H9 (cell line): ENCODE measurements around the gene CDC14A. TPM values are rescaled to one million over a fixed set of nuclear protein-coding genes. Genes with fewer than 3 reads are reported as not detected.

Experiments used
- DNase-seq: peaks from one replicate; pipeline ENCODE4 v3.0.0-alpha.2; 2017
- H2AFZ ChIP-seq: one replicate; pipeline ENCODE4 v1.6.1; 2013; ENCODE audit warnings: mild to moderate bottlenecking, low read length, control low read depth, moderate library complexity
- H2AK5ac ChIP-seq: 2 replicates; pipeline ENCODE4 v1.6.1; 2013; ENCODE audit warnings: low read length, control low read depth, mixed read lengths; ENCODE audit not compliant: insufficient read length
- H2BK120ac ChIP-seq: one replicate; pipeline ENCODE4 v1.6.1; 2013; ENCODE audit warnings: low read depth, mild to moderate bottlenecking, low read length, control low read depth, inconsistent platforms; ENCODE audit not compliant: poor library complexity, severe bottlenecking
- H2BK12ac ChIP-seq: 2 replicates; pipeline ENCODE4 v1.6.1; 2013; ENCODE audit warnings: low read length, control low read depth, mixed read lengths, low read depth; ENCODE audit not compliant: insufficient read length
- H2BK15ac ChIP-seq: 2 replicates; pipeline ENCODE4 v1.6.1; 2013; ENCODE audit warnings: low read depth, low read length, control low read depth
- H2BK20ac ChIP-seq: one replicate; pipeline ENCODE4 v1.6.1; 2013; ENCODE audit warnings: low read depth, mild to moderate bottlenecking, low read length, control low read depth, inconsistent platforms; ENCODE audit not compliant: poor library complexity, severe bottlenecking
- H2BK5ac ChIP-seq: 2 replicates; pipeline ENCODE4 v1.6.1; 2013; ENCODE audit warnings: low read length, control low read depth, mixed read lengths; ENCODE audit not compliant: insufficient read length
- H3K14ac ChIP-seq: 2 replicates; pipeline ENCODE4 v1.6.1; 2013; ENCODE audit warnings: low read length, control low read depth; ENCODE audit not compliant: insufficient read depth
- H3K18ac ChIP-seq: 2 replicates; pipeline ENCODE4 v1.6.1; 2013; ENCODE audit warnings: low read depth, mild to moderate bottlenecking, mixed read lengths, low read length, control low read depth; ENCODE audit not compliant: insufficient read length
- H3K23ac ChIP-seq: 2 replicates; pipeline ENCODE4 v1.6.1; 2013; ENCODE audit warnings: low read length, control low read depth, mixed read lengths, low read depth; ENCODE audit not compliant: insufficient read length
- H3K23me2 ChIP-seq: 2 replicates; pipeline ENCODE4 v1.6.1; 2013; ENCODE audit warnings: low read depth, mild to moderate bottlenecking, mixed read lengths, low read length, control low read depth; ENCODE audit not compliant: insufficient read length, poor library complexity, severe bottlenecking
- H3K27ac ChIP-seq: 2 replicates; pipeline ENCODE4 v1.5.1; 2013; ENCODE audit warnings: low read length, control low read depth, mixed read lengths, low read depth; ENCODE audit not compliant: insufficient read length
- H3K27me3 ChIP-seq: 2 replicates; pipeline ENCODE4 v1.6.1; 2013; ENCODE audit warnings: low read length, control low read depth, inconsistent platforms; ENCODE audit not compliant: insufficient read depth
- H3K4ac ChIP-seq: 2 replicates; pipeline ENCODE4 v1.6.1; 2013; ENCODE audit warnings: low read depth, mild to moderate bottlenecking, control low read depth, inconsistent platforms, low read length, moderate library complexity
- H3K4me1 ChIP-seq: 2 replicates; pipeline ENCODE4 v1.6.1; 2013; ENCODE audit warnings: low read length, control low read depth, inconsistent platforms; ENCODE audit not compliant: insufficient read depth
- H3K4me2 ChIP-seq: 2 replicates; pipeline ENCODE4 v1.6.1; 2013; ENCODE audit warnings: low read length, control low read depth, mixed read lengths; ENCODE audit not compliant: insufficient read length, insufficient read depth
- H3K56ac ChIP-seq: 2 replicates; pipeline ENCODE4 v1.6.1; 2013; ENCODE audit warnings: low read depth, mild to moderate bottlenecking, mixed read lengths, low read length, control low read depth; ENCODE audit not compliant: insufficient read length
- H3K79me1 ChIP-seq: 2 replicates; pipeline ENCODE4 v1.6.1; 2013; ENCODE audit warnings: low read depth, mild to moderate bottlenecking, moderate library complexity, low read length, control low read depth, inconsistent platforms; ENCODE audit not compliant: insufficient read depth, poor library complexity, severe bottlenecking
- H3K79me2 ChIP-seq: 2 replicates; pipeline ENCODE4 v1.6.1; 2013; ENCODE audit warnings: low read length, control low read depth, inconsistent platforms; ENCODE audit not compliant: insufficient read depth
- H3K9ac ChIP-seq: 2 replicates; pipeline ENCODE4 v1.6.1; 2013; ENCODE audit warnings: low read length, control low read depth, mixed read lengths; ENCODE audit not compliant: insufficient read length; ENCODE audit errors: extremely low read depth
- H3K9me3 ChIP-seq: one replicate; pipeline ENCODE4 v1.6.1; 2013; ENCODE audit warnings: low read depth, low read length, inconsistent platforms; ENCODE audit not compliant: control insufficient read depth
- H3T11ph ChIP-seq: one replicate; pipeline ENCODE4 v1.6.1; 2013; ENCODE audit warnings: mild to moderate bottlenecking, low read length, control low read depth, inconsistent platforms
- H4K20me1 ChIP-seq: one replicate; pipeline ENCODE4 v1.6.1; 2013; ENCODE audit not compliant: control insufficient read depth, insufficient read length, insufficient read depth
- H4K5ac ChIP-seq: 2 replicates; pipeline ENCODE4 v1.6.1; 2013; ENCODE audit warnings: low read depth, mild to moderate bottlenecking, mixed read lengths, low read length, control low read depth; ENCODE audit not compliant: insufficient read length
- H4K8ac ChIP-seq: replicated peaks from 2 replicates; pipeline ENCODE4 v1.6.1; 2013; ENCODE audit warnings: low read length, control low read depth, mixed read lengths, low read depth; ENCODE audit not compliant: insufficient read length
- H4K91ac ChIP-seq: 2 replicates; pipeline ENCODE4 v1.6.1; 2013; ENCODE audit warnings: low read depth, mild to moderate bottlenecking, moderate library complexity, mixed read lengths, low read length, control low read depth; ENCODE audit not compliant: insufficient read length
- H3K27ac Mint-ChIP-seq, 3 experiments: 2 replicates in 2 of 3; 3 replicates in 1 of 3; pipeline ENCODE4 v1.8.0; 2020 to 2021; ENCODE audit warnings: mixed read lengths in 3 of 3, mild to moderate bottlenecking in 1 of 3, moderate library complexity in 1 of 3
- H3K27me3 Mint-ChIP-seq: 2 replicates; pipeline ENCODE4 v1.8.0; 2021; ENCODE audit warnings: low read depth, mild to moderate bottlenecking, moderate library complexity, mixed read lengths
- H3K36me3 Mint-ChIP-seq, 3 experiments: 2 replicates in 2 of 3; 3 replicates in 1 of 3; pipeline ENCODE4 v1.8.0; 2020 to 2021; ENCODE audit warnings: low read depth in 3 of 3, mixed read lengths in 3 of 3; ENCODE audit not compliant: insufficient read depth in 1 of 3
- H3K4me1 Mint-ChIP-seq, 2 experiments: 2 replicates each; pipeline ENCODE4 v1.8.0; 2020; ENCODE audit warnings: mixed read lengths in 2 of 2
- H3K4me3 Mint-ChIP-seq, 2 experiments: 2 replicates in 1 of 2; 3 replicates in 1 of 2; pipeline ENCODE4 v1.8.0; 2020 to 2021; ENCODE audit warnings: mild to moderate bottlenecking in 2 of 2, mixed read lengths in 2 of 2, moderate library complexity in 1 of 2
- H3K9me3 Mint-ChIP-seq, 2 experiments: 2 replicates in 1 of 2; 3 replicates in 1 of 2; pipeline ENCODE4 v1.8.0; 2020; ENCODE audit warnings: mild to moderate bottlenecking in 2 of 2, mixed read lengths in 2 of 2, moderate library complexity in 1 of 2
- CTCF ChIP-seq: fragments of 200-600 bp; sonication (generic); conservative IDR thresholded peaks from 3 replicates; pipeline ENCODE4 v1.8.0; 2021; ENCODE audit warnings: antibody characterized with exemption, mild to moderate bottlenecking
- WGBS: extraction: QIAGEN DNeasy Blood & Tissue Kit; methylation state at CpG from one replicate; pipeline ENCODE4 v1.1.7; 2013; ENCODE audit warnings: missing lambda C conversion rate, low lambda C conversion rate, mixed read lengths; ENCODE audit not compliant: insufficient read length; ENCODE audit errors: extremely low coverage; 5-methylcytosine and 5-hydroxymethylcytosine counted together
- total RNA-seq: library from RNA; stranded (reverse); gene quantifications from 2 replicates; pipeline ENCODE4 v1.2.1, GENCODE V29; 2021

CDC14A gene
- total RNA-seq, 1 experiment from 2014 or later: 8.9 TPM

DNA sequence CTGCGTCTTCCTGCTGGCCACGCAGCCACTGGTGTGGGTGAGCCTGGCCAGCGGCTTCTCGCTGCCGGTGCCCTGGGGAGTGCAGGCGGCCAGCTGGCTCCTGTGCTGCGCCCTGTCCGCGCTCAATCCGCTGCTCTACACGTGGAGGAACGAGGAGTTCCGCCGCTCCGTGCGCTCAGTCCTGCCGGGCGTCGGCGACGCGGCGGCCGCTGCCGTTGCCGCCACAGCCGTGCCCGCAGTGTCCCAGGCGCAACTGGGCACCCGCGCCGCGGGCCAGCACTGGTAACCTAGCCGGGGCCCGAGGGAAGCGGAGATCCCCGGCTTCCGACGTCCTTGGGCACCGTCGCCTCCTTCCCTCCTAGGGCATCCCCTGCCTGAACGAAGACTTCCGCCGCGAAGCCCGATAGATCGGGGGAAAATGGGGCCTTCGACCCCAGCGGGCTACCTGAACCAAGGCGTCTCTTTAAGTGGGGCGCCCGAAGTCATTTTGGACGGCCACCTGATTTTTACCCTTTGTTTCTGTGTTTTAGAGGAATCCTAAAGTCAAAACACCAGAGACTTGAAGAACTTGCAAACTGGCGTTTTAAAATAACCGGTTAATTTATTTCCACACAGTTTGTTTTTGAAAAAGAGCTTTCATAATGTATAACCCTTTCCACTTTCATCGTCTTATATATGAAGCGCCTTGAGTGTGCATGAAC, 187.7 kb downstream of the CDC14A start:
- Histone ChIP-seq H2BK12ac (no peak overlapping the region), H2AFZ (no peak overlapping the region), H3K18ac (no peak overlapping the region), H3K4ac (no peak overlapping the region), H3K23ac (no peak overlapping the region), H2BK20ac (no peak overlapping the region), H4K20me1 (no peaks in the 10 kb centered on the region), H4K91ac (no peak overlapping the region), H2BK5ac (no peak overlapping the region), H3K4me1 (no peaks in the 10 kb centered on the region), H3K4me2 (peak overlapping the region; percentile 37), H4K5ac (no peak overlapping the region), H3K27ac (no peak overlapping the region), H2AK5ac (no peak overlapping the region), H3K9ac (no peak overlapping the region), H3K9me3 (no peaks in the 10 kb centered on the region), H3K56ac (no peak overlapping the region), H4K8ac (no peak overlapping the region), H2BK120ac (no peak overlapping the region), H3K79me2 (no peaks in the 10 kb centered on the region), H2BK15ac (no peak overlapping the region), H3T11ph (no peak overlapping the region), H3K27me3 (peaks cover 37% of the 10 kb centered on the region; the same call in 1 of the 2 replicates), H3K79me1 (no peaks in the 10 kb centered on the region), H3K23me2 (peaks cover 3% of the 10 kb centered on the region), H3K14ac (peak overlapping the region; percentile 51; the same call in 1 of the 2 replicates)
- H3K36me3 Mint-ChIP-seq: no peaks in the 10 kb centered on the region
- H3K9me3 Mint-ChIP-seq: no peaks in the 10 kb centered on the region; a peak in 1 of 5 replicates
- H3K4me3 Mint-ChIP-seq: peak overlapping the region; percentile 43 to 78
- H3K27me3 Mint-ChIP-seq: peaks cover 76% of the 10 kb centered on the region
- DNase-seq: peak; percentile 57
- no CpG with 5 or more reads among the region's 57 CpGs for WGBS
- no peak overlapping the region for H3K27ac Mint-ChIP-seq
- TF ChIP-seq CTCF: no peak
- H3K4me1 Mint-ChIP-seq: peaks cover 10 to 30% of the 10 kb centered on the region in 2 experiments
